Subcutaneous adipose tissue (tissue), 4 donors: ENCODE results near the gene RPL4. TPM values are rescaled to one million over a fixed set of nuclear protein-coding genes. Genes with fewer than 3 reads are reported as not detected.

Experiments used
- total RNA-seq, 4 donors: library from RNA; depleted of rRNA; stranded (reverse); fragments of >200 nt; gene quantifications; one replicate each; pipeline ENCODE4 v1.1.0, GENCODE V29; 2016
- TF ChIP-seq, protein P1 (sequence below): fragments of 450-650 bp; IDR thresholded peaks from one replicate; pipeline ENCODE4 v1.5.1; 2016; ENCODE audit warnings: low read depth, mild to moderate bottlenecking, control low read depth, antibody characterized with exemption, moderate library complexity

The RPL4 gene
- total RNA-seq, 4 donors from 2014 or later: 2,362 to 3,294 (median 2,460) TPM

- TF ChIP-seq, protein P1, sequence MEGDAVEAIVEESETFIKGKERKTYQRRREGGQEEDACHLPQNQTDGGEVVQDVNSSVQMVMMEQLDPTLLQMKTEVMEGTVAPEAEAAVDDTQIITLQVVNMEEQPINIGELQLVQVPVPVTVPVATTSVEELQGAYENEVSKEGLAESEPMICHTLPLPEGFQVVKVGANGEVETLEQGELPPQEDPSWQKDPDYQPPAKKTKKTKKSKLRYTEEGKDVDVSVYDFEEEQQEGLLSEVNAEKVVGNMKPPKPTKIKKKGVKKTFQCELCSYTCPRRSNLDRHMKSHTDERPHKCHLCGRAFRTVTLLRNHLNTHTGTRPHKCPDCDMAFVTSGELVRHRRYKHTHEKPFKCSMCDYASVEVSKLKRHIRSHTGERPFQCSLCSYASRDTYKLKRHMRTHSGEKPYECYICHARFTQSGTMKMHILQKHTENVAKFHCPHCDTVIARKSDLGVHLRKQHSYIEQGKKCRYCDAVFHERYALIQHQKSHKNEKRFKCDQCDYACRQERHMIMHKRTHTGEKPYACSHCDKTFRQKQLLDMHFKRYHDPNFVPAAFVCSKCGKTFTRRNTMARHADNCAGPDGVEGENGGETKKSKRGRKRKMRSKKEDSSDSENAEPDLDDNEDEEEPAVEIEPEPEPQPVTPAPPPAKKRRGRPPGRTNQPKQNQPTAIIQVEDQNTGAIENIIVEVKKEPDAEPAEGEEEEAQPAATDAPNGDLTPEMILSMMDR: no peak
Observed at GRCh38 chr15:66474963-66475362, 29.7 kb downstream of the RPL4 start.

GRCh38 chr15:66474135-66474534 lies 30.5 kb downstream of the RPL4 start:
- TF ChIP-seq, protein P1: no peak

DNA sequence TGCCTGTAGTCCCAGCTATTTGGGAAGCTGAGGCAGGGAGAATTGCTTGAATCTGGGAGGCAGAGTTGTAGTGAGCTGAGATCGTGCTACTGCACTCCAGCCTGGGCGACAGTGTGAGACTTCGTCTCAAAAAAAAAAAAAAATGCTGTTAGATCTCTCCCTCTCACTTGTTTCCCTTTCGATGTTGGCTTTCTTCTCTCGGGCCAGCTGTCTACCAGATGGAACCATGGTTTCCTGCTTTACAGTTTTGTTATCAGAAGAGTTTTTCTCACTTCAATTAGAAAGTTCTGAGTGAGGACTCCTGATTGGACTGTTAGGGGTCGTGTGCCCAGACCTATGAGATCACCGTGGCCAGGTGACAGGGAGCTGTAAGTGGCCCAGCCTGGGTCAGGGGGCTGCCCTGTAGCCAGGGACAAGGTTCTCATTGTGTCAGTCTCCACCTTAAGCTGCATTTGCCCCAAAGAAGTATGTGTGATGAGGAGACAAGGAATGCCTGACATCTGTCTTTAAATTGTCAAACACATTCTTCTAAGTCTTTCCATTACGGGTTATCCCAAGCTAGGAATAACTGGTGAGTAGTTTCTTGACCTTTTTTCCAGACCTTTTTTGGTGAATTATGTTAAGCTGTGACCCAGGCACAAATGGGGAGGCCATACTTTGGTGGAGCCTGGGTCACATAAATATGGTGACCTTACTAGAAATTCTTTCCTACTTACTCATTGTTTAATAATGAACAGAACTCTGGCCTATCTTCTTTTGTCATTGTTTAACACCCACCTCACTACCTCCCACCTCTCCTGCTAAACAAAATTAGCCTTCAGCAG lies 32.3 kb downstream of the RPL4 start:
- TF ChIP-seq, protein P1: no peak

DNA sequence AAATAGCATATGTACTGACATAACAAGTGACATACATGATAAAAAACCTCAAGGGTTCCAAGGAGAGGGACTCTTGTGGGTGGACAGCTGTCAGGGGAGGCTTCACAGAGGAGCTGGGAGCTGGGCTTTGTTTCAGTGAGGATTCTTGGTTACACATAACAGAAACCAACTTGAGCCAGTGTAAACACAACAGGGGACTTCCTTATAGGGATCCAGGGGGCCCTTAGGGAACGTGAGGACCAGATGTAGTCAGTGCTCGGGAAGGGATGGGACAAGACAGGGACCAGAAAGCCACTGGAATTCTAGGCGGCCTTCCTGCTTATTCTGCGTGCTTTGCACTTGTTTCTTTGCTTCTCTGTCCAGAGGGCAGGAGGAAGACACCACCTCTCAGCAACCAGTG lies 42.0 kb downstream of the RPL4 start:
- TF ChIP-seq, protein P1: no peak

- TF ChIP-seq, protein P1: no peak
Observed at GRCh38 chr15:66461917-66462316, 42.7 kb downstream of the RPL4 start.

GRCh38 chr15:66459818-66460615 lies 44.6 kb downstream of the RPL4 start:
- TF ChIP-seq, protein P1: no peak

DNA sequence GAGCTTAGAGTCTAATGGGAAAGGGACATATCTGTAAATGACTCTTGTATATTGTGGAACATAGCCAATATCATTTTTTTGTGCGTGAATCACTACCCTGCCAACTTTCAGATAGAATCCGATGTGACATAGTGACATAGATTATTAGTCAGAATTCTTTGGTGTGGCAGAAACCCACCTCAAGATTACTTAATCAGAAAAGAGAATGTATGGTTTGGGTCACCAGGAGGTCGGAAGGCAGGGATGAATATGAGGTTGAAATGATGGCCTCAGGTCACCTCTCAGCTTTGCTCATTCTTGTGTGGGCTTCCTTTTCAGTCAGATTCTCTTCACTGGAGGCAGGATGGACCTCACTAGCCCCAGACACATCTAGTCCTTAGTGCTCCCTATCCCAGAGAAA lies 48.4 kb downstream of the RPL4 start:
- TF ChIP-seq, protein P1: no peak
